ENCODE data around the gene KMT2B.

DNA sequence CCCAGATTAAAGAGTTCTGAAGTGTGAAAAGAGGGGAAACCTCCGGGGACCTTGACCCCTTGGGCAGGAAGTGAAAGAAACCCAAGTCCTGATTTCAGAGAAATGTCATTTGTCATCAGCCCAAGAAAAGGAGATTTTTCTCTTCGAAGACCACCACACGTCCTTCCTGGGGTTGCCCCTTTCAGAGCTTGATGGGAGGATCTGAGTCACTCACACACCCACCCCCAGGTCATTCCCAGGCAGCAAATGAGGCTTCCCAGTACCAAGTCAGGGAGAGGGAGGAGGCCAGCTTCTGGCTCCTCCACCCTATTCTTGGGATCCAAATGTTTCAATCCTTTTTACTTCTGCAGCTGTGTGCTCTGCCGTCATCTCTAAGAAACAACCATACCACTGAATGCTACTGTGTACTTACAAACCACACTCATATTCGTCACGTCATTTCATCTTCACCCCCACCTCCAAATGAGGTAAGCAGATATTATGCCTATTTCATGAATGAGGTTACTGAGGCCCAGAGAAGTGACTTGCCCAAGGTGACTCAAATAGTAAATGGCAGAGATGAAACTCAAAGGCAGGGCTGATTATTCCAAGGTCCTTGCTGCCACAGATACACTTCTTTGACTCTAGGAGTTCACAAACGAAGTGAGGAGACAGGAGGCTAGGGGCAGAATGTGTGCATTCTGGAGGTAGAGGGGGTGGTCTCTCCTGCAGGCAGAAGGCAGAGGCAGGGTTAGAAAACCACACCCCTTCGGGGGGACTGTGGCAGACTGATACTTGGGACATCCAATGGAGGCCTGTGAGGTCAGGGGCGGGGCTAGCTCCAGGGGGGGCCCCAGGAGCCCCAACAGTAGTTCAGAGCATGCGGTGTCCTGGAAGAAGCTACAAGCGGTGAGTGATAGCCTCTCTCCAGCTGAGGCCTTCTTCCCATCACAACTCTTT is 5.0 kb upstream of the KMT2B start:
- TF ChIP-seq POLR2AphosphoS5 (IDR thresholded peaks at IDR 0.05) = no peak
- TF ChIP-seq, protein P1, sequence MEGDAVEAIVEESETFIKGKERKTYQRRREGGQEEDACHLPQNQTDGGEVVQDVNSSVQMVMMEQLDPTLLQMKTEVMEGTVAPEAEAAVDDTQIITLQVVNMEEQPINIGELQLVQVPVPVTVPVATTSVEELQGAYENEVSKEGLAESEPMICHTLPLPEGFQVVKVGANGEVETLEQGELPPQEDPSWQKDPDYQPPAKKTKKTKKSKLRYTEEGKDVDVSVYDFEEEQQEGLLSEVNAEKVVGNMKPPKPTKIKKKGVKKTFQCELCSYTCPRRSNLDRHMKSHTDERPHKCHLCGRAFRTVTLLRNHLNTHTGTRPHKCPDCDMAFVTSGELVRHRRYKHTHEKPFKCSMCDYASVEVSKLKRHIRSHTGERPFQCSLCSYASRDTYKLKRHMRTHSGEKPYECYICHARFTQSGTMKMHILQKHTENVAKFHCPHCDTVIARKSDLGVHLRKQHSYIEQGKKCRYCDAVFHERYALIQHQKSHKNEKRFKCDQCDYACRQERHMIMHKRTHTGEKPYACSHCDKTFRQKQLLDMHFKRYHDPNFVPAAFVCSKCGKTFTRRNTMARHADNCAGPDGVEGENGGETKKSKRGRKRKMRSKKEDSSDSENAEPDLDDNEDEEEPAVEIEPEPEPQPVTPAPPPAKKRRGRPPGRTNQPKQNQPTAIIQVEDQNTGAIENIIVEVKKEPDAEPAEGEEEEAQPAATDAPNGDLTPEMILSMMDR (IDR thresholded peaks at IDR 0.05) = no peak
